HEK293T (cell line): ENCODE data around the gene FNDC3A.

ENCODE experiments used
- ARNT ChIP-seq: fragments of 450-650 bp; IDR thresholded peaks from 2 replicates; pipeline ENCODE4 v1.6.1; 2017; ENCODE audit warnings: mild to moderate bottlenecking
- BHLHE40 ChIP-seq: fragments of 450-650 bp; IDR thresholded peaks from 2 replicates; pipeline ENCODE4 v1.6.1; 2016; ENCODE audit warnings: mild to moderate bottlenecking, moderate library complexity, borderline replicate concordance
- ELF4 ChIP-seq: fragments of 450-650 bp; IDR thresholded peaks from 2 replicates; pipeline ENCODE4 v1.6.1; 2017; ENCODE audit warnings: antibody characterized with exemption
- TARDBP ChIP-seq: fragments of 450-650 bp; IDR thresholded peaks from 2 replicates; pipeline ENCODE4 v1.6.1; 2016

- no peak for TF ChIP-seq BHLHE40
- TF ChIP-seq ARNT, result no peak
- no peak for TF ChIP-seq TARDBP
- TF ChIP-seq ELF4, result no peak
These were observed 79.3 kb downstream of the FNDC3A start for GRCh38 chr13:49055021-49055420.
